ENCODE measurements around the gene DPY19L1.
"Not testable (repeated sequence)": the region's sequence is repeated elsewhere in the genome, so short reads cannot be mapped to it uniquely, and the experiment has no call there.

The DPY19L1 gene

GRCh38 chr7:35030848-35031247 lies 6.4 kb downstream of the DPY19L1 start:
- DNase-seq: no peak

GRCh38 chr7:35029311-35029710 lies 8.0 kb downstream of the DPY19L1 start:
- no peak for DNase-seq

GRCh38 chr7:35026150-35026549 lies 11.1 kb downstream of the DPY19L1 start:
- no peak for DNase-seq

- DNase-seq: no peak
Observed at GRCh38 chr7:35025369-35025870, 11.9 kb downstream of the DPY19L1 start.

GRCh38 chr7:35024298-35024697 lies 13.0 kb downstream of the DPY19L1 start:
- DNase-seq: no peak

GRCh38 chr7:35022725-35023124 lies 14.6 kb downstream of the DPY19L1 start:
- DNase-seq: no peak

- DNase-seq: no peak
Observed at GRCh38 chr7:35021445-35021844, 15.8 kb downstream of the DPY19L1 start.

- DNase-seq: no peak
Observed at GRCh38 chr7:35019801-35020200, 17.5 kb downstream of the DPY19L1 start.

GRCh38 chr7:35019179-35019729 lies 18.0 kb downstream of the DPY19L1 start:
- DNase-seq: no peak

- DNase-seq: no peak
Observed at GRCh38 chr7:35015346-35015859, 21.9 kb downstream of the DPY19L1 start.

GRCh38 chr7:35012160-35012559 lies 25.1 kb downstream of the DPY19L1 start:
- no peak for DNase-seq

- no peak for DNase-seq
Observed at GRCh38 chr7:35011085-35011484, 26.2 kb downstream of the DPY19L1 start.

GRCh38 chr7:35007768-35008167 lies 29.5 kb downstream of the DPY19L1 start:
- no peak for DNase-seq

- DNase-seq: no peak
Observed at GRCh38 chr7:35004531-35005095, 32.7 kb downstream of the DPY19L1 start.

- DNase-seq: no peak
Observed at GRCh38 chr7:35003679-35004303, 33.5 kb downstream of the DPY19L1 start.

GRCh38 chr7:35003177-35003650 lies 34.1 kb downstream of the DPY19L1 start:
- DNase-seq: not testable (repeated sequence)

GRCh38 chr7:34998335-34998734 lies 39.0 kb downstream of the DPY19L1 start:
- DNase-seq: not testable (repeated sequence)

GRCh38 chr7:34996423-34997090 lies 40.7 kb downstream of the DPY19L1 start:
- not testable (repeated sequence) for DNase-seq

- DNase-seq: no peak
Observed at GRCh38 chr7:34995757-34996156, 41.5 kb downstream of the DPY19L1 start.

- no peak for DNase-seq
Observed at GRCh38 chr7:34991938-34992840, 45.1 kb downstream of the DPY19L1 start.

GRCh38 chr7:34988442-34989125 lies 48.7 kb downstream of the DPY19L1 start:
- not testable (repeated sequence) for DNase-seq

GRCh38 chr7:34985155-34985554 lies 52.1 kb downstream of the DPY19L1 start:
- not testable (repeated sequence) for DNase-seq
